ENCODE results near the gene CR1. TPM values are rescaled to one million over a fixed set of nuclear protein-coding genes. Genes with fewer than 3 reads are reported as not detected.
"Not testable (repeated sequence)": the region's sequence is repeated elsewhere in the genome, so short reads cannot be mapped to it uniquely, and the experiment has no call there.

CR1 gene
- total and polyA plus RNA-seq, 2 of the 4 experiments (the other 2 are of a cell fraction) = not detected

DNA sequence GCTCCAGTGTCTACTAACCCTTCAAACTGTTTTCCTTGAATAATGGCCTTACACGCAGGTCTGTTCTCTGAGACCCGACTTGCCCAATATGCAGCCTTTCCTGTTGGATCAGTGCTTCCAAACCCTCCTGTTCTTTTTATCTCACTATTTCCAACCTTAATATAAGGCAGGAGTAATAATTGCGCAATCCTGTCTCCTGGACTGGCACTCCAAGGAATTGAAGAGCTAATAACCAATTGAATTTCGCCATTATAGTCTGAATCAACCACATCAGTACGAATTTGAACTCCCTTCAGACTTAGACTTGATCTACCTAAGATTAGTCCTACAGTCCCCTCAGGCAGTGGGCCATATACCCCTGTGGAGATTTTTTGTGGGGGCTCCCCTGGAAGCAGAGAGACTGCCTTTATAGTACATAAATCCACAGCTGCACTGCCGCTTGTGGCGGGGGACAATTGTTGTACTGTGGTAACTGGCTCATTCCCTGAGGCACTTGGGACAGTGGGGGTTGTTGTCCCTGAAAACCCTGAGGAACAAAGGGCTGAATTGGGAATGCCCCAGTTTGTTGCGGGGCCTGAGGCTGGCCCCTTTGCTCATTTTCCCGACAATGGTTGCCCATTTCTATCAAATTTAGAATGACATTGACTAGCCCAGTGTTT lies 142.7 kb downstream of the CR1 start:
- H3K9me1 ChIP-seq (ENCODE audit: insufficient read depth, low read length) = not testable (repeated sequence)

DNA sequence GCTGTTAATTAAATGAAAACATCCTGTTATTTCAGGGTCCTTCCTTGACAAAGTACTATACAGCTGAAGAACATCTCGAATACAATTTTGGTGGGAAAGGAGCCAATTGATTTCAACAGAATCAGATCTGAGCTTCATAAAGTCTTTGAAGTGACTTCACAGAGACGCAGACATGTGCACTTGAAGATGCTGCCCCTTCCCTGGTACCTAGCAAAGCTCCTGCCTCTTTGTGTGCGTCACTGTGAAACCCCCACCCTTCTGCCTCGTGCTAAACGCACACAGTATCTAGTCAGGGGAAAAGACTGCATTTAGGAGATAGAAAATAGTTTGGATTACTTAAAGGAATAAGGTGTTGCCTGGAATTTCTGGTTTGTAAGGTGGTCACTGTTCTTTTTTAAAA lies 143.4 kb downstream of the CR1 start:
- H3K27ac ChIP-seq (ENCODE audit: insufficient read depth, low read length); in situ Hi-C loops (cut with MboI; ENCODE audit: low sequenced_read_pairs); POLR2A ChIA-PET (ENCODE audit: unreplicated experiment); H3K23ac ChIP-seq (ENCODE audit: low read depth, low read length); BruUV-seq (replicated peaks); intact Hi-C loops (cut with micrococcal nuclease); H3K9ac ChIP-seq (ENCODE audit: low read depth, low read length); H4K20me1 ChIP-seq (ENCODE audit: insufficient read depth, low read length); H2BK15ac ChIP-seq (ENCODE audit: low read depth, low read length); H3K4ac ChIP-seq (ENCODE audit: low read depth, low read length); H4K5ac ChIP-seq (ENCODE audit: low read depth, low read length); H3K4me3 ChIP-seq (ENCODE audit: insufficient read depth, low read depth, low read length); H2BK20ac ChIP-seq (ENCODE audit: low read depth, low read length); H3K4me1 ChIP-seq (ENCODE audit: control insufficient read depth, insufficient read depth, low read length); H3K14ac ChIP-seq (replicated peaks; ENCODE audit: low read depth, low read length); H3K56ac ChIP-seq (ENCODE audit: extremely low read depth, insufficient read depth, low read length); H3K18ac ChIP-seq (ENCODE audit: low read depth, low read length); CTCF ChIA-PET; H2BK120ac ChIP-seq (ENCODE audit: low read depth, low read length); H3K9me1 ChIP-seq (ENCODE audit: insufficient read depth, low read length); H2AK5ac ChIP-seq (ENCODE audit: low read depth, low read length); H3K9me3 ChIP-seq (ENCODE audit: control insufficient read depth, insufficient read depth, low read length); dilution Hi-C loops (cut with HindIII; ENCODE audit: low sequenced_read_pairs, unreplicated experiment); H2BK5ac ChIP-seq (ENCODE audit: low read depth, low read length, poor library complexity, severe bottlenecking); H3K4me2 ChIP-seq (ENCODE audit: low read depth, low read length); ATAC-seq (ENCODE audit: low read depth); H3K36me3 ChIP-seq (ENCODE audit: control insufficient read depth, insufficient read depth, low read length); H3K79me1 ChIP-seq (ENCODE audit: low read depth in 1 of 2, low read length in 2 of 2); H3K27me3 ChIP-seq (ENCODE audit: control insufficient read depth, insufficient read depth, low read length); DNase-seq; H4K91ac ChIP-seq (ENCODE audit: insufficient read depth, low read depth, low read length); H2AK9ac ChIP-seq (replicated peaks; ENCODE audit: low read depth, low read length, poor library complexity); H4K8ac ChIP-seq (ENCODE audit: low read depth in 2 of 2, low read length in 2 of 2); H2AFZ ChIP-seq (replicated peaks; ENCODE audit: low read length, poor library complexity): not testable (repeated sequence)
- WGBS, 2 experiments (ENCODE audit: extremely low coverage in 2 of 2, insufficient read length in 1 of 2) = no CpG with 5 or more reads among the region's 5 CpGs

More for the DNA sequence above, 142.7 kb downstream of the CR1 start:
- H3K36me3 ChIP-seq (ENCODE audit: control insufficient read depth, insufficient read depth, low read length); H3K79me1 ChIP-seq (ENCODE audit: low read depth in 1 of 2, low read length in 2 of 2); H2AK9ac ChIP-seq (replicated peaks; ENCODE audit: low read depth, low read length, poor library complexity); H3K14ac ChIP-seq (replicated peaks; ENCODE audit: low read depth, low read length); H3K56ac ChIP-seq (ENCODE audit: extremely low read depth, insufficient read depth, low read length); H2BK120ac ChIP-seq (ENCODE audit: low read depth, low read length); DNase-seq; H4K5ac ChIP-seq (ENCODE audit: low read depth, low read length); H3K4me3 ChIP-seq (ENCODE audit: insufficient read depth, low read depth, low read length); H3K4me1 ChIP-seq (ENCODE audit: control insufficient read depth, insufficient read depth, low read length); in situ Hi-C loops (cut with MboI; ENCODE audit: low sequenced_read_pairs); H3K23ac ChIP-seq (ENCODE audit: low read depth, low read length); dilution Hi-C loops (cut with HindIII; ENCODE audit: low sequenced_read_pairs, unreplicated experiment); CTCF ChIA-PET; H3K27ac ChIP-seq (ENCODE audit: insufficient read depth, low read length); H3K9ac ChIP-seq (ENCODE audit: low read depth, low read length); POLR2A ChIA-PET (ENCODE audit: unreplicated experiment); H3K9me3 ChIP-seq (ENCODE audit: control insufficient read depth, insufficient read depth, low read length); BruUV-seq (replicated peaks); H4K20me1 ChIP-seq (ENCODE audit: insufficient read depth, low read length); H3K4me2 ChIP-seq (ENCODE audit: low read depth, low read length); H4K8ac ChIP-seq (ENCODE audit: low read depth in 2 of 2, low read length in 2 of 2); H2AFZ ChIP-seq (replicated peaks; ENCODE audit: low read length, poor library complexity); ATAC-seq (ENCODE audit: low read depth); H3K27me3 ChIP-seq (ENCODE audit: control insufficient read depth, insufficient read depth, low read length); H2AK5ac ChIP-seq (ENCODE audit: low read depth, low read length); H3K4ac ChIP-seq (ENCODE audit: low read depth, low read length); intact Hi-C loops (cut with micrococcal nuclease); H2BK20ac ChIP-seq (ENCODE audit: low read depth, low read length); H3K18ac ChIP-seq (ENCODE audit: low read depth, low read length); H2BK5ac ChIP-seq (ENCODE audit: low read depth, low read length, poor library complexity, severe bottlenecking); H2BK15ac ChIP-seq (ENCODE audit: low read depth, low read length); H4K91ac ChIP-seq (ENCODE audit: insufficient read depth, low read depth, low read length): not testable (repeated sequence)
- WGBS, 2 experiments (ENCODE audit: extremely low coverage in 2 of 2, insufficient read length in 1 of 2) = no CpG with 5 or more reads among the region's 9 CpGs
- TF ChIP-seq CEBPB (IDR thresholded peaks at IDR 0.05; ENCODE audit: low read depth, low read length) = peak; percentile 74

Measured in IMR-90 (cell line).